ENCODE data around the gene RFX2. TPM values are rescaled to one million over a fixed set of nuclear protein-coding genes. Genes with fewer than 3 reads are reported as not detected.
A peak's percentile ranks its signal among the peaks of the same experiment; 100 is the strongest.

Gene RFX2
- total RNA-seq, 1 experiment from 2014 or later: 10.5 TPM

DNA sequence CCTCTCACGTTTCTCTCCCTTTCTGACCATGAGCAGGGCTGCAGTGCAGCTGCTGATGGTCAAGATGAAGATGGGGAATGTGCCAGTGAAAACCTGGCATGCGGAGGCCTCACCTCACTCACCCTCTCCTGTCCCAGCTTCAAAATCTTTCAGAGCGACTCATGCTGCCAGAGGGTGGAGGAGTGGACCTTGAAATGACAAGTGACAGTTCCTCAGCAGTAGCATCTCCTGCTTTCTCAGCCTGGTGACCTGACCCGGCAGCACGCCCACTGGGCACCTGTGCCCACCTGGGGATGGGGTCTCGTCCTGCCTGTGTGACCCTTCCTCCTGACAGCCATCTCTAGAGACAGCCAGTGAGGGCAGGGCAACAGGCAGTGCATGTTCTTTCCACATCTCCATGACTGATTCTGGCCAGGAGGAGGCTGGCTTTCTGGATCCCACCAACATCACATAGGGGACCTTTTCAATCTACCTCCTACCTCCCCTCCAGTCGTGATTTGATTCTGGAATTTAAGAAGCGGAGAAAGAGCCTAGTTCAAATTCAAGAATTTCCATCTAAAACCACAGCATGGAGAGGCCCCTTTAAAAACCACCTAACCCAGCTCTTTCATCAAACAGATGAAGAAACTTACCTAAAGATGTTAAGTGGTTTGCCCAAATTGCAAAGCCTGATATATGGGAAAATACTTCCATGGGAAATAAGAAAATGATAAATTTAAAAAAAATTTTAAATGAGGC is 45.8 kb downstream of the RFX2 start:
- Histone ChIP-seq H3F3A (ENCODE audit: low read length, unreplicated experiment) (peaks cover 4% of the 10 kb centered on the region), H3K9ac (ENCODE audit: low read length) (no peak overlapping the region), H3K4me3 (ENCODE audit: low read length) (no peak overlapping the region), H3K4me1 (ENCODE audit: insufficient read depth, low read length) (peaks cover 54% of the 10 kb centered on the region), H3K27ac (ENCODE audit: low read length) (peak overlapping the region; percentile 4; the same call in 1 of the 2 replicates), H4K20me1 (ENCODE audit: low read length) (no peaks in the 10 kb centered on the region), H3K27me3 (ENCODE audit: low read length) (no peaks in the 10 kb centered on the region), H3K9me3 (ENCODE audit: low read length) (no peaks in the 10 kb centered on the region), H3K79me2 (ENCODE audit: low read length) (no peaks in the 10 kb centered on the region), H3K36me3 (ENCODE audit: low read depth, low read length) (no peaks in the 10 kb centered on the region), H3K4me2 (ENCODE audit: low read length) (peak overlapping the region; percentile 79), H2AFZ (ENCODE audit: low read length) (no peak overlapping the region), H3K9me2 (replicated peaks; ENCODE audit: low read length) (no peaks in the 10 kb centered on the region)
- TF ChIP-seq, protein P1, sequence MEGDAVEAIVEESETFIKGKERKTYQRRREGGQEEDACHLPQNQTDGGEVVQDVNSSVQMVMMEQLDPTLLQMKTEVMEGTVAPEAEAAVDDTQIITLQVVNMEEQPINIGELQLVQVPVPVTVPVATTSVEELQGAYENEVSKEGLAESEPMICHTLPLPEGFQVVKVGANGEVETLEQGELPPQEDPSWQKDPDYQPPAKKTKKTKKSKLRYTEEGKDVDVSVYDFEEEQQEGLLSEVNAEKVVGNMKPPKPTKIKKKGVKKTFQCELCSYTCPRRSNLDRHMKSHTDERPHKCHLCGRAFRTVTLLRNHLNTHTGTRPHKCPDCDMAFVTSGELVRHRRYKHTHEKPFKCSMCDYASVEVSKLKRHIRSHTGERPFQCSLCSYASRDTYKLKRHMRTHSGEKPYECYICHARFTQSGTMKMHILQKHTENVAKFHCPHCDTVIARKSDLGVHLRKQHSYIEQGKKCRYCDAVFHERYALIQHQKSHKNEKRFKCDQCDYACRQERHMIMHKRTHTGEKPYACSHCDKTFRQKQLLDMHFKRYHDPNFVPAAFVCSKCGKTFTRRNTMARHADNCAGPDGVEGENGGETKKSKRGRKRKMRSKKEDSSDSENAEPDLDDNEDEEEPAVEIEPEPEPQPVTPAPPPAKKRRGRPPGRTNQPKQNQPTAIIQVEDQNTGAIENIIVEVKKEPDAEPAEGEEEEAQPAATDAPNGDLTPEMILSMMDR (conservative IDR thresholded peaks at IDR 0.05; ENCODE audit: low read depth, low read length): no peak
- TF ChIP-seq EZH2 (IDR thresholded peaks at IDR 0.05; ENCODE audit: low read length, unreplicated experiment) (no peak), EZH2phosphoT487 (IDR thresholded peaks at IDR 0.05; ENCODE audit: borderline replicate concordance, low read length) (no peak)
- peak; percentile 76 for ATAC-seq
- no TSS peak for BruUV-seq (replicated peaks)
- POLR2A ChIA-PET (ENCODE audit: unreplicated experiment): interaction anchor here (0.6 kb wide), 1 partner anchor 23 kb away, joined by 4 read pairs; no protein-coding TSS in a partner anchor
- peak; percentile 96 for DNase-seq
- CTCF ChIA-PET: interaction anchor here (0.6 to 0.7 kb wide), 2 partner anchors 61 to 62 kb away, joined by 3 to 4 read pairs; no protein-coding TSS in a partner anchor
- intact Hi-C loops (cut with micrococcal nuclease): no loop called here

DNA sequence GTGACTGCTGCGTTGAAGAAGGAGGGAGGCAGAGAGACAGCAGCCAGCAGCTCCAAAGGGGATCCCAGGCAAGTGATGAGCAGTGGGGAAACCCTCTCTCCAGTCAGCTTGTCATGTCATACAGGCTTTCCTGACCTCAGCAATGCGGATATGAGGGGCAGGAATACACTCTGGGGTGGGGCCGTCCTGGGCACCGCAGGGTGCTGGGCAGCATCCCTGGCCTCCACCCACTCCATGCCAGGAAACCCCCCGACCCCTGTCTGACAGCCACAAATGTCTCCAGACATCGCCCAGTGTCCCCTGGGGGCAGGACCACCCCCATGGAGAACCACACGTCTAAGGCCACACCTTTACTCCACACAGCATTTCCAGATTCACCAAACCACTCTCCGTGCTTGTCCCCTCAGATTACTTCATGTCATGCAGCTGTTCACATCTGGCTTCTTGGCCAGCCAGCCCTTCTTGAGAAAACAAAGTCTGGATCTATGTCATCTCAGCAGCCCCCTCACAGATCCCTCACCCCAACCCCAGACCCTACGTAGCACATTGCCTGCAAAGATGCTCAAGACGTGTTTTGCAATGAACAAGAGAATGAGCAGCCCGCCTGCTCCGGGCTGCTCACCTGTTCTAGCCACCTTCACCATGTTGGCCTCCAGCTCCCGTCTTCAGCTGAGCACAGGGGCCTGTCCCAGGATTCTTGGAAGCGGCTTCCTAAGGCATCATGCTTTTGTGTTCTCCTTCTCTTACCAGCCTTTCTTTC is 46.5 kb downstream of the RFX2 start:
- Histone ChIP-seq H3K27ac (ENCODE audit: low read length) (no peak overlapping the region), H3F3A (ENCODE audit: low read length, unreplicated experiment) (peaks cover 4% of the 10 kb centered on the region), H2AFZ (ENCODE audit: low read length) (no peak overlapping the region), H3K9me2 (replicated peaks; ENCODE audit: low read length) (no peaks in the 10 kb centered on the region), H3K36me3 (ENCODE audit: low read depth, low read length) (no peaks in the 10 kb centered on the region), H3K9me3 (ENCODE audit: low read length) (no peaks in the 10 kb centered on the region), H4K20me1 (ENCODE audit: low read length) (no peaks in the 10 kb centered on the region), H3K4me2 (ENCODE audit: low read length) (peak overlapping the region; percentile 79; the same call in 1 of the 2 replicates), H3K9ac (ENCODE audit: low read length) (no peak overlapping the region), H3K4me3 (ENCODE audit: low read length) (no peak overlapping the region), H3K79me2 (ENCODE audit: low read length) (no peaks in the 10 kb centered on the region), H3K27me3 (ENCODE audit: low read length) (no peaks in the 10 kb centered on the region), H3K4me1 (ENCODE audit: insufficient read depth, low read length) (peaks cover 54% of the 10 kb centered on the region)
- CTCF ChIA-PET: interaction anchor here (0.6 to 0.7 kb wide), 2 partner anchors 62 to 63 kb away, joined by 3 to 4 read pairs; no protein-coding TSS in a partner anchor
- TF ChIP-seq EZH2 (IDR thresholded peaks at IDR 0.05; ENCODE audit: low read length, unreplicated experiment): no peak
- TF ChIP-seq, protein P1 (conservative IDR thresholded peaks at IDR 0.05; ENCODE audit: low read depth, low read length): no peak
- no peak for TF ChIP-seq EZH2phosphoT487 (IDR thresholded peaks at IDR 0.05; ENCODE audit: borderline replicate concordance, low read length)
- DNase-seq: no peak
- ATAC-seq: no peak
- intact Hi-C loops (cut with micrococcal nuclease): no loop called here
- no TSS peak for BruUV-seq (replicated peaks)
- POLR2A ChIA-PET (ENCODE audit: unreplicated experiment): interaction anchor here (0.6 kb wide), 1 partner anchor 24 kb away, joined by 4 read pairs; no protein-coding TSS in a partner anchor

All from PC-3 (cell line).